Measurements from ENCODE around the gene ACRBP.

Gene ACRBP

GRCh38 chr12:6646276-6647082, 753 bp downstream of the ACRBP start:
- no peak for DNase-seq

GRCh38 chr12:6644903-6645302, 2.3 kb downstream of the ACRBP start:
- DNase-seq: no peak

- DNase-seq: no peak
These were observed 3.0 kb downstream of the ACRBP start for GRCh38 chr12:6644257-6644596.

GRCh38 chr12:6643569-6644256, 3.5 kb downstream of the ACRBP start:
- no peak for DNase-seq

GRCh38 chr12:6641131-6641530, 6.1 kb downstream of the ACRBP start:
- no peak for DNase-seq

GRCh38 chr12:6640497-6640896, 6.7 kb downstream of the ACRBP start:
- no peak for DNase-seq

GRCh38 chr12:6639151-6639801, 8.0 kb downstream of the ACRBP start:
- no peak for DNase-seq

- no peak for DNase-seq
These were observed 8.9 kb downstream of the ACRBP start for GRCh38 chr12:6638305-6638704.

- DNase-seq: no peak
These were observed 11.2 kb downstream of the ACRBP start, which contains the start of gene LPAR5 for GRCh38 chr12:6635856-6636531. Gene LPAR5, minus strand, starts transcription at chr12:6635959. Its CDS starts 14,711 bp downstream, at chr12:6621248.

GRCh38 chr12:6635375-6635855, 11.8 kb downstream of the ACRBP start:
- no peak for DNase-seq

- no peak for DNase-seq
These were observed 14.9 kb downstream of the ACRBP start for GRCh38 chr12:6632026-6632983.

GRCh38 chr12:6631549-6631961, 15.7 kb downstream of the ACRBP start:
- no peak for DNase-seq

- no peak for DNase-seq
These were observed 16.5 kb downstream of the ACRBP start for GRCh38 chr12:6630736-6631135.

- DNase-seq: no peak
These were observed 19.6 kb downstream of the ACRBP start for GRCh38 chr12:6627616-6628015.

GRCh38 chr12:6626654-6627283, 20.5 kb downstream of the ACRBP start:
- DNase-seq: no peak

- DNase-seq: no peak
These were observed 26.4 kb downstream of the ACRBP start for GRCh38 chr12:6620885-6621274.

- no peak for DNase-seq
These were observed 26.9 kb downstream of the ACRBP start for GRCh38 chr12:6620137-6620884.

GRCh38 chr12:6618483-6619225, 28.6 kb downstream of the ACRBP start:
- no peak for DNase-seq

GRCh38 chr12:6615802-6616201, 31.4 kb downstream of the ACRBP start:
- DNase-seq: no peak

All from amniotic stem cell (primary cell).